EL (cell line): ENCODE measurements around the gene TMEM223.
"Not testable (repeated sequence)": the region's sequence is repeated elsewhere in the genome, so short reads cannot be mapped to it uniquely, and the experiment has no call there.

ENCODE experiments used
- DNase-seq: peaks from one replicate; pipeline ENCODE4 v3.0.0-alpha.2; 2016

Gene TMEM223, protein sequence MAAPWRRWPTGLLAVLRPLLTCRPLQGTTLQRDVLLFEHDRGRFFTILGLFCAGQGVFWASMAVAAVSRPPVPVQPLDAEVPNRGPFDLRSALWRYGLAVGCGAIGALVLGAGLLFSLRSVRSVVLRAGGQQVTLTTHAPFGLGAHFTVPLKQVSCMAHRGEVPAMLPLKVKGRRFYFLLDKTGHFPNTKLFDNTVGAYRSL

GRCh38 chr11:62791501-62792201, at the start of gene TMEM223:
TSS of gene TMEM223 (minus strand) at chr11:62792006. CDS start at chr11:62791994, 12 bp downstream.
- DNase-seq: peak; percentile 84

DNA sequence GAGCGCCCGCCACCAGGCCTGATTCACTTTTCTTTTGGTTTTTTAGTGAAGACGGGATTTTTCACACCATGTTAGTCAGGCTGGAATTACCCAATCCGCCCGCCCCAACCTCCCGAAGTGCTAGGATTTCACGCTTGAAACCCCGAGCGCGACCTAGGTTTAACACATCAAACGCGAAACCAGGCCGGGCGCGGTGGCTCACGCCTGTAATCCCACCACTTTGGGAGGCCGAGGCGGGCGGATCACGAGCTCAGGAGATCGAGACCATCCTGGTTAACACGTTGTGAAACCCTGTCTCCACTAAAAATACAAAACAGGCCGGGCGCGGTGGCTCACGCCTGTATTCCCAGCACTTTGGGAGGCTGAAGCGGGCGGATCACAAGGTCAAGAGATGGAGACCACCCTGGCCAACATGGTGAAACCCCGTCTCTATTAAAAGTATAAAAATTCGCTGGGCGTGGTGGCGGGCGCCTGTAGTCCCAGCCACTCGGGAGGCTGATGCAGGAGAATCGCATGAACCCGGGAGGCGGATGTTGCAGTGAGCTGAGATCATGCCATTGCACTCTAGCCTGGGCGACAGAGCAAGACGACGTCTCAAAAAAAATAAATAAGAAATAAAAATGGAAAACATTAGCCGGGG, 49.0 kb upstream of the TMEM223 start:
- DNase-seq: peak; percentile 95

DNA sequence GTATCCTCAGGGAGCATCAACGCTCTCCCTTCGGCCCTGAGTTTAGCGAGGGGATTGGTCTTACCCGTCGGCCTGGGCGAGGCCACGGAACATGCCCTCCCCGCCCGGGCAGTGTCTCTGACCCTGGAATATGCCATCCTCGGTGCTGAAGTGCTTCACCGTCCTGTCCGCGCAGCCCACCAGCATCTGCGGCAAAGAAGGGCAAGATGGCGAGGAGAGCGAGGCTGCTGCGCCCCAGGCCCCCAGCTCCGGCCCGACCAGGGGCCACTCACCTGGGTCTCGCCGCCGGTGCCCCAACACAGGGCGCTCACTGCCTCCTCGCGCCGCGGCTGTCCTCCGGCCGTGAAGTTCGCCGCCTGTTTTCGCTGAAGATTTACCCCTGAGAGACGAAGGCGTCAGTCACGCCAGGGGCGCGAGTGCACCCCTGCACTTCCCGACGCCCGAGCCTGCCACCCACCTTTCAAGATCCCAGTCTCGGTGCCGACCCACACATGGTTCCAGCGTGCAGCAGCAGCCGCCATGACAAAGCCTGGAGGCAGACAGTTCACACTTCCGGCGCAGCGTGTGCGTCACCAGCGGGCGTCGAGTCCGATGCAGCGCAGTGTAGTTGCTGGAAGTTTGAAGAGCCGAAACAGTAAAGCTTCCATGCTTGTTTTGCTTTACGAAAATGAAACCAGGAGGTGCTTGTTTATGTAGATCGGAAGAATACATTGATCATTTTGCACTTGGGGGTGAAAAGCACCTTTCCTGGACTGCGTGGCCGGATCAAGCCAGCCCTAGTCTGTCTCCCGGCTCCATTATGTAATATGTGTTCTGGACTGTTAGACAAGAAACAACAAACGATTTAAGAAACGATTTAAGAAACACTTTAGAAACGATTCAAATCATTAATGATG, 47.5 kb upstream of the TMEM223 start, which contains the start of gene WDR74:
Gene WDR74, minus strand, starts transcription at position 541 of the 896 bp plus-strand sequence. Its CDS starts 20 bp downstream, at position 521.
- peak; percentile 92 for DNase-seq

DNA sequence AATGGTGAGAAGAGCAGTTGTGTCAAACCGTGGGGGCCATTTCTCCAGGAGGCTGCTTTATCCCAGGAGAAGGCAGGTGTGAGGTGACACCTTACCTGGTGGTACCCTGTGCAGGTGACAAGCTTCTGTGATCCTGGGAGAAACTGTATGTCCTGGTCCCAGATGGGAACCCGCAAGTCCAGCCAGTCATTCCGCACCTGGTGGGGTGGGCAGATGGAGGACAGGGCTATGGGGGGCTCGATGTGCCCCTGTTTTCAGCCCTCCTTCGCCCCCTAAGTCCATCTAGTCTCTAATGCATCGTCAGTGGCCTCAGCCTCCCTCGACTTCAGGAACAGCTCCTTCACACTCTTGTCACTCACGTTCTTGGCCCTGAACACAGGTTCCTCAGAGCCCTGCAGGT, 43.5 kb upstream of the TMEM223 start:
- DNase-seq: no peak

DNA sequence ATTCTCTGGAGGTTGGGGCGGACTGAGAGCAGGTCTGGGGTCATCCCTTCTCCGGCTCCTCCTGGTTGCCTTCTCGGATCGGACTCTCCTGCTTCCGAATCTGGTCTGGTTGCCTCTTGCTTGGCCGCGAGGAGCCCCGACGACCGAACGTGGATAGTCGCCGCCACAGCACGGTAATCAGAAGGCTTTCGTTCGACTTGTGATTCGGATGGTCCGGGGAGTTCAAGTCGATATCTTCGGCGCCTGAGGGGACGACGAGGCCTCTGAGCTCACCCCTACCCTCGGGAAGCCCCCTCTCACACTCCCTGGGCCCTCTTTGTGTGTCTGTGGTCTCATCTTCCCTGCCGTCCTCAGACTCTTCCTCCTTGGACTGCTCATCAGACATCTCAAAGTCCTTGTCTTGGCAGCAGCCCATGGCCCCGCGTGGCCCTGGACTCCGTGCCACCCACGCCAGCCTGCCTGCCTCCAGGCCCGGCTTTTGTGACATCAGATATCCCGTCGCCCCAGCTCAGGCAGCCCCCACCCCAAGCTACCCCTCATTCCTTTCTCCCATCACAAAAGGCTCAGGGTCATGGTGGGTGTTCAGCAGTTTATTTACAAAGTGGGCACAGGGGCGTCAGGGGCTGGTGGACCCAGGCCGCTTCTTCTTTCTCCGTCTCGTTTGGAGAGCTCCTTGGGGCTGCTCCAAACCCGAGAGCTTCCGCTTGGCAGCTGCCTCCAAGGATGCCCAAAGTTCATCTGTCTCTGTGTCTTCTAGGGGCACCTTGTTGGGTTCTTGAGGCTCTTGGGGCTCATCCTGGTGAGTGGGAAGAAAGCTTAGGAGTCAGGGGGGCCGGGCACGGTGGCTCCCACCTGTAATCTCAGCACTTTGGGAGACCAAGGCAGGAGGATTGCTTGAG, 40.8 kb upstream of the TMEM223 start, which contains the start of gene TEX54:
Gene TEX54, minus strand, starts transcription at position 506 of the 899 bp plus-strand sequence.
- DNase-seq: peak; percentile 48

- peak; percentile 99 for DNase-seq
These were observed 39.9 kb upstream of the TMEM223 start, which contains the start of gene STX5 for GRCh38 chr11:62831520-62832335. TSS of gene STX5 (minus strand) at chr11:62832051. CDS start at chr11:62831243, 808 bp downstream.

DNA sequence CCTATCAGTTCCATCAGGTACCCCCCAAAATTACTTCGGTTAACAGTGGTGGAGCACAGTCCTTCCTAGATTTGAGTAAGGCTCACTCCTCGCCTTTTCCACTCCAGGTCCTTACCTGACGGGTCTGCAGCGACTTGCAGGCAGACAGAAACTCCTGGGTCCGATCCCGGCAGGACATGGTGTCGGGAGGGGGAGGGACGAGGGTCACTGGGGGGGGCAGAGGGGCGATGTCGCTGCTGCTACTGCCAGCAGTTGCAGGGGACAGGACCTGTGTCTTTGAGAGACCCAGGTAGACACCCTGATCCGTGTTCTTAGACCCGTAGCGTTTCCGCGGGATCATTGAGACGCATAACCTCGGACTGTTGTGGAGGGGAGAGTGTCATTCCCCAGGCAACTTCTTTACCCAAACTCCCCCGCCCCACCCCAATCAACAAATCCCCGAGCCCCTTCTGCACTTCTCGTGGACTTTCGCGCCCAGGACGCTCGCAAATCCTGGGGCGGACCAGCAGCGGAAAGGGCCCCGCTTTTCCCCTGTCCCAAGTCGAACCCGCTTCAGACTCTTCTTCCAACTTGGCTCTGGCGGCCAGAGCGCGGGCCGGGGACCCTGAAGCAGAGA, 39.2 kb upstream of the TMEM223 start:
- DNase-seq: no peak

DNA sequence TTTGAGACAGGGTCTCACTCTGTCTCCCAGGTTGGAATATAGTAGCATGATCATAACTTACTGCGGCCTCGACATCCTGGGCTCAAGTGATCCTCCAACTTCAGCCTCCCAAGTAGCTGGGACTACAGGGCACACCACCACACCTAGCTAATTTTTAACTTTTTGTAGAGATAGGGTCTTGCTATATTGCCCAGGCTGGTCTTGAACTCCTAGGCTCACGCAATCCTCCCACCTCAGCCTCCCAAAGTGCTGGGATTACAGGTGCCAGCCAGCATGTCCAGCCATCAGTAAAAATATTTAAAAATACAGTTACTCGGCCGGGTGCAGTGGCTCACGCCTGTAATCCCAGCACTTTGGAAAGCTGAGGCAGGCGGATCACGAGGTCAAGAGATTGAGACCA, 36.3 kb upstream of the TMEM223 start:
- DNase-seq: not testable (repeated sequence)

DNA sequence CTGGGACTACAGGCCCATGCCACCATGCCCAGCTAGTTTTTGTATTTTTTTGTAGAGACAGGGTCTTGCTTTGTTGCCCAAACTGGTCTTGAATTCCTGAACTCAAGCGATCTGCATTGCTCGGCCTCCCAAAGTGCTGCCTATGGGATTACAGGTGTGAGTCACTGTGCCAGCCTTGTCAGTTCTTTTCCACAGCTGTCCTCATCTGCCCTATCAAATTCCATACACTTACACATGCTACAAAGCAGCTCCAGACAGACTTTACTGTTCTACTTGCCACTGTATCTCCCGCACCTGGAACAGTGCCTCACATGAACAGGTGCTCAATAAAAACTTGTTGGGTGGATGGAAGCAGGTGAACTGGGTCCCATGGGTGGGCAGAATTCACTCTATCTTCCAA, 31.9 kb upstream of the TMEM223 start:
- no peak for DNase-seq

DNA sequence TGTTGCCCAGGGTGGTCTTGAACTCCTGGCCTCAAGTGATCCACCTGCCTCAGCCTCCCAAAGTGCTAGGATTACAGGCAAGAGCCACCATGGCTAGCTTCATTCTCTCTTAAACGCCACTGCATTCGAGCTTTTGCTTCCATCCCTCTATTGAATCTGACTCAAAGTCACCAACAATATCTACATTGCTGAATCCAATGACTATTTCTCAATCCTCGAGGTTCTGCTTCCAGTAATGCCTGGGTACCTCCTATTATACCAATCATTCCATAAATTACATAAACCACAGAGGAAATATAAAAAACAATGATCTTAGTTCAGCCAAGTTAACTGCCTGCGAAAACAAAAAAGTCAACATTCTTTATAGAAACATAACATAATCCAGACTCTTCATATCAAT, 25.3 kb upstream of the TMEM223 start:
- DNase-seq: no peak

DNA sequence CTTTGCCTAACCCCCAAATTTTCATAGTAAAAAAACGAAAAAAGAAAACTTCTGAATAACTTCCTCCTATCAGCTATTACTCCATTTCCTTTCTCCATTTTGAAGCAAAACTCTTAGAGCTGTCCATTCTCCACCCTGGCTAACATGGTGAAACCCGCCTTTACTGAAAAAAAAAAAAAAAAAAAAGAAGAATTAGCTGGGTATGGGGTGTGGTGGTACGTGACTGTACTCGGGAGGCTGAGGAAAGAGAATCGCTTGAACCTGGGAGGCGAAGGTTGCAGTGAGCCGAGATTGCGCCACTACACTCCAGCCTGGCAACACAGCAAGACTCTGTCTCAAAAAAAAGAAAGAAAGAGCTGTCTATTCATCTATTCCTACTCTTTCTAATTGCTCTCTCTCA, 24.8 kb upstream of the TMEM223 start:
- no peak for DNase-seq

- no peak for DNase-seq
These were observed 19.9 kb upstream of the TMEM223 start for GRCh38 chr11:62811659-62812058.

GRCh38 chr11:62810748-62811147, 18.9 kb upstream of the TMEM223 start:
- no peak for DNase-seq

DNA sequence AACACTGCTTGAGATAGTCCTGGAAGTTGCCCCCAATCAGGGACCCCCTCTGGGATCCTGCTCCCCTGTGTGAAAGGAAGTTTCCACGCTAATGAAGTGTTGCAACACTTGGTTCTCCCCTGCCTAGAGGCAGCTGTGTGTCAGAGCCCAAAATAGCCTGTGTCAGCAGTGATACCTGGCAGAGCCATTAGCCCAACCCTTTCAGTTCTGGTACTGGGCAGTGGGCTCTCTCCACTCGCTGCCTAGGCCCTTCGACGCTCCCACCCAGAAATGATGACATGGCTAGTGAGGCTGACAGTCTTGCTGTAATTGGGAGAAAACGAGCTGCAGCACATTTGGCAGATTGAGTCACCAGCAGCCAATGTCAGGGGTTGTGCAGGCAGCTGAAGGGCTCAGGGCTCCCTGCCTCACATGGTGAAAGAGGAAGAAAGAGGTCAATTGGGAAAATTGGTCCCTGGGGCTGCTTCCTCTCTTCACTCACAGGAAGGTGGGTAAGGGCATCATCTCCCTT, 14.9 kb upstream of the TMEM223 start:
- peak; percentile 43 for DNase-seq

GRCh38 chr11:62805961-62806441, 14.2 kb upstream of the TMEM223 start:
- DNase-seq: peak; percentile 35

DNA sequence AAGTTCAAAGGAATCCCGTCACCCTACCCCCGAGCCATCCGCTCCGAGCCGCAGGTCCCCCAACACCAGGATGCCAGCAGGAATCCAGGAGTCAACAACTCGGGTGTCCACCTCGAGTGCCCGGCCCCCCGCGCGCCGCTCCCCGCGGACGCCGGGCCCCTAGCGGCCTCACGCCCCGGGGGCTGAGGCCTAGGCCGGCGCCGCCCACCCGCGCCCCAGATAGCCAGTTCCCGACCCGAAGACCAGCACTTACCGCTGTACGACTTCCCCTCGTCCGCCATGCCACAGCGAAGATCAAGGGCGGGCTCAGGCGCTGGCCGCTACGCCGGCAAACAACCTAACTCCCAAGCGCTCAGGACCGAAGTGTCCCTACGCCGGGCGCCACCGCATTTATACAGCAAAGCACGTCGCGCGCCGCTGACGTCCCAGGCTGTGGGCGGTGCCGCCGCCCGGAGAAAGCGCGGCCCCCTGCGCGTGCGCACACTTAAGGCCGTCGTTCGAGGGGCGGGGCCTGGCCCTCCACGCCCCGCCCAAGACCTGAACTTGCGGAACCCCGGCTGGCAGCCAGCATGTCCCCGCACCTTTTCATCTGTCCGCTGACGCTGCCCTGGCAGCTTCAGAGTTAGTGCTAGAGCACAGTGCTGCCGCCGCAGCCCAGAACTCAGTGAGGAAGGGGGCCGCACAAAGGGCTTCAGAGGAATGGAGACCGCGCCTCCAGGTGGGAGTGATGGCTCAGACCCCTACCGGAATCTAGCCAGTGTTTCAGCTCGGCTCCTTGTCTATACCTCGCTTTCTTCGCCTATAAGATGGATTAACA, 13.5 kb upstream of the TMEM223 start, which contains the start of gene NXF1:
Gene NXF1, minus strand, starts transcription at position 365 of the 817 bp plus-strand sequence. Its CDS starts 84 bp downstream, at position 281.
- DNase-seq: peak; percentile 94

DNA sequence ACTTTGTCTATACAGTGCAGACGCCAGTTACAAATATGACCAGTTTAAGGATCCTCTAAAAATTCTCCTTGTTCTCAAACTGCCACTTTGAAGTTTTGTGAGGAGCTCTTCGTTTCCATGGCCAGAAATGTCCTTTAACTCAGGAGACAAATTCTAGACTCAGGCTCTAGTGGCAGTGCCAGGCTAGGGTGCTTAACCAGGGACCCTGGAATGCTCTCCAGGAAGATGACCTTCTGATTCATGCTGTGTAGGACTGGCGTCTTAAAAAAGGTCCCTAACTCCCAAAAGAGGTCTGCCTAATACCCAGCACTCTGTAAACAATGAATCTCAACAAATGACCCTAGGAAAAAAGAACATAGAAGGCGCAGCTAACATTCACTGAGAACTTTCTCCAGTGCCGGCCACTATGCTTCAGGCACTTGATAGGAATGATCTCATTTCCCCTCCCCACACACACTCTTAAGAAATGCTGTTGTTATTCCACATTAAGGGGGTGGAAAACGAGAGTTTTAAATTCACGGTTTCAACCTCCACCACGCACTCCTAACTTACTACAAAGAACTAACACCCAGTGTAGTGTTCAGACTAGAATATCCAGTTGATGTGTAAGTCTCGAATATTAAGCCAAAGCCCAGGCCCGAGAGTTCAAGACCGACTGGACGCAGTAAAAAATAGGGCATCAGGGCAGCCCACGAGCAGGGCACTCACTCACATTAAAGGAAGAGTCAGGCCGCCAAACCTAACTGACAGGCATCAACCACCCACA, 12.7 kb upstream of the TMEM223 start:
- peak; percentile 47 for DNase-seq

GRCh38 chr11:62801071-62801470, 9.3 kb upstream of the TMEM223 start:
- no peak for DNase-seq
